DMS 273 (cell line): Measurements from ENCODE around the gene MTUS2.
"Not testable (repeated sequence)": the region's sequence is repeated elsewhere in the genome, so short reads cannot be mapped to it uniquely, and the experiment has no call there.

Experiments used
- DNase-seq: peaks from one replicate; lab custom pipeline; 2025; ENCODE audit not compliant: unreplicated experiment; lab: John Stamatoyannopoulos, UW

MTUS2 gene

DNA sequence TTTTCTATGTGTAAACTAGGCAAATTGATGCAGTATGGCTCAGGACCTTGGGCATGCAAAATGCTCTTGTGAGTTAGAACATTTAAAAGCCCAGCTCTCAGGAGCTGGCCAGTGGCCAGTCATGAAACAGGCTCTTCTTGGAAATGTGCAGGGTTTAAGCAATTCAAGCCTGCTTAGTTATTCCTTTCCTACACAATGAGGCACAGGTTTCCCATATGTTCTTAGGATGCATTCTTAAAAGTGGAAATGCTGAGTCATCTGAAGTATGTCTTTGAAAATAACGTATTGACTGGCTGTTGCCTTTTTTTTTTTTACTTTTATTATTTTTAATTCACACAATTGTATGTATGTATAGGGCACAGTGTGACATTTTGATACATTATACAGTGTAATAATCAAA, 474.7 kb downstream of the MTUS2 start:
- peak; percentile 58 for DNase-seq

DNA sequence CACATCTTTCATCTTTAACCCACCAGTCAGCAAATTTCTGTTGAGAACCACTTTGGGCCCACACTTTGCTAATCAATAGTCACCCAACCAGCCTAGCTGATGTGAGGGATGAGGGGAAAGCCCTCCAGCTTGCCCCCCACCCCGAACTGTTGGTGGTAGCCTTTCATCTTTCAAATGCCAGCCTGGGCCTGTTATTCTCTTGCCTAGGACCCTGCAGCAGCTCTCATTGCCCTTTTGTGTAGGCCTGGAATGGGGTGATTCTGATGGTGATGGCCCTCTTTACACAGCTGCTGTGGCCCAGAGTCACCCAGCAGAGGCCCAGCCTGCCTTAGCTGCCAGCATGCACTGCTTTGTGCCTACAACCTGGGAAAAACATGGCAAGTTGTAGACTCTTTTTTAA, 480.9 kb downstream of the MTUS2 start:
- DNase-seq: no peak

DNA sequence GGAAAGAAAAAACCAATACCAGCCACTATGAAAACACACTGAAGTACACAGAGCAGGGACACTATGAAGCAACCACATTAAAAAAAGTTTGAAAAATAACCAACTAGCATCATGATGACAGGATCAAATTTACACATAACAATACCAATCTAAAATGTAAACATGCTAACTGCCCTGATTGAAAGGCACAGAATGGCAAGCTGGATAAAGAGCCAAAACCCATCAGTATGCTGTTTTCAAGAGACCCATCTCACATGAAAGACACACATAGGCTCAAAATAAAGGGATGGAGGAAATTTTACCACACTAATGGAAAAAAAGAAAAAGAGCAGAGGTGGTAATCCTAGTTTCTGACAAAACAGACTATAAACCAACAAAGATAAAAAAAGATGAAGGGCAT, 484.0 kb downstream of the MTUS2 start:
- no peak for DNase-seq

DNA sequence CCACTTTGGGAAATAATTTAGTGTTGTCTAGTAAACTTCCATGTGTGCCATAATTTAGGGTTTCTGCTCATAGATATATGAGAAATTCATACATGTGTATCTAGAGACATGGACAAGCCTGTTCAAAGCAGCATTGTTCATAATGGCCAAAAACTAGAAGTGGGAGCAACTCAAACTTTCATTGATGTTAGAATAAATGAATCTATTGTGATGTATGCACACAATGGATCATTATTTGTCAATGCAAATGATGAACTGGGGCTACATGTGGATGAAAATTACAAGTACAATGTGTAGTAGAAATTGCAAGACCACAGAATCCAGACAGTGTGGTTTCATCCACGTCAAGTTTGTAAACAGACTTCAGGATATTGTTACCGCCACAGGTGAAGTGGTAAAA, 490.7 kb downstream of the MTUS2 start:
- no peak for DNase-seq

DNA sequence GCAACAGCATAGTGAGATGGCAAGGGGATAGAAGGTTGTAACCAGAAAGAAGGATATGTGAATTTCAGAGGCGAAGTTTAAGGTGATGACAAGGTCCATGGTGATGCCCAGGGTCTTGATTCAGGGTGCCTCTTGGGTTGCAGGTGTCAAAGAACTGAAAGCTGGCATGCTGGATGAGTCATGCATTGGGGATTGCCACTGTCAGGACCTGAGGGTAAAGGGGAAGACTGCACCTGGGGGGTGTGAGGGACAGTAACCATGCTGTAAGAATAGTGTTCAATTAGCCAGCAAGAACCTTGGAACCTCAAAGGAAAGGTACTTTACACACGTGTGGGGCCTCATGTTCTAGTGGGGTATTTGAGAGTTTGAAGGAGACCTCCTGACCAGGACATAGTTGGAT, 495.7 kb downstream of the MTUS2 start:
- no peak for DNase-seq

DNA sequence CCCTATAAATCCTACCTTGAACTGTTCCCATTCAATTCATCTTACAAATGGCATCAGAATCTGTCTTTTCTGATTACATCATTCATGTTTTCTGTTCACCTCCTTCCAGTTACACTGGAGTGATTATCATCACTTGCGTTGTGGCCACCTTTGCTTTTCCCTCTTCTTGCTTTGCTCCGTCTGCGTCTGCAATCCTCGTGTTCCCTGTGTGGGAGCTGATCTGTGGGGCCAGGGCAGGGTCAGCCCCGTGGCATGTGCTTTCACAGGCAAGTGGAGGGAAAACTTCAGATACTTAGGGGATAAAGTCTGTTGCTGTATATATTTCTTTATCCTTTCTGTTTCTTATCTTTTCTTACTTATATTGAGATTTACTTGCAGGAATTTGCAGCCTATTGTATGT, 497.7 kb downstream of the MTUS2 start:
- DNase-seq: no peak

DNA sequence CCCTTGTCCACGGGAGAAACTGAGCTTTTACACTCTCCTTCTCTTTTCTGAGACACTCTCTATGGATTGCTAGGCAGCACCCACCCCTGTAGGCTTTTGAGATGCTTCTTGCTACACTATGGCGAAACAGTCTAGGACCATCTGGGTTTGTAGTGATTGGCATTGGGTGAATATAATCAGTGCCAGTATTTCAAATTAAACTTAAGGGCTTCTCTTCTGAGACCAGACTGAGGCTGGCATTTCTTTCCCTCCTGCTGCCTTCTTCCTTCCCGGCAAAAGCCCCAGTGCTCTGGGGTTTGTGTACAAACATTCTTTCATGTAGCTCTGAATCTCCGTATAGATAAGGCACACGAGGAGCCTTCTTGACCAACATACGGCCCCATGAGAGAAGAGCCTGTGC, 498.6 kb downstream of the MTUS2 start:
- no peak for DNase-seq

DNA sequence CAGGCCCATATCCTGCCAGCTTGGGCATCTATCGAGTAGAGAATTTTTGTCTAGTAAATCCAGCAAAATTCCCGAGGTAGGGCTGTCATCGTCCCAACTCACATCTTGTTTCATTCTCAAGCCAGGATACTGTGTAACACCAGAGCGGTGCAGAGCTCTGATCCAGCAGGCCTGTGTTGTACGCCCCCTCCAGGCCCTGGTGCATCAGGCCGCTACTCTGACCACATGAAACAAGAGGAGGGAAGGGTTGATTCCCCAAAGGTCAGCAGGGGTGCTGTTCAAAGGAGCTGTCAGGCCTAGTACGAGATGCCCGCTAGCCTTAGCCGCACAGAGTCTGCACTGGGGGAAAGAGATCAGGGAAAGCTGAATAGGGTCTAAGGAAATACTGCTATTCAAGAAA, 499.3 kb downstream of the MTUS2 start:
- no peak for DNase-seq

DNA sequence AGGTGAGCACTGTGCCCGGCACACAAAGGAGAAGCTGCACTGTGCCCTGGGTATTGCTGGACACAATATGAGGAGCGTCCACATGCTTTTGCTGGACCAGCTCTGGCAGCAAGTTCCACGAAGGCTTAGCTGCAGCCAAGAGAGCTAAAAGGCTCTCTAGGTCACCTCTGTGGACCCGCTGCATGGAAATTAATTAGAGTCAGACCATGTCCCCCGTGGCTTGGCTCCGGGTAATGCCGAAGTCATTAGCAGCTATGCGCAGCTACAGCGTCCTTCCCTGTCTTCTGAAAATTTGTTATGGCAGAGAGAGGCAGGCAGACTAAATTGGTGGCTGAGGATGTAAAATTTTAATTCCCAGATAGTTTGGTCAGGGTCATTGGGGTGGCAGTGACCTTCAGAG, 503.8 kb downstream of the MTUS2 start:
- DNase-seq: no peak

DNA sequence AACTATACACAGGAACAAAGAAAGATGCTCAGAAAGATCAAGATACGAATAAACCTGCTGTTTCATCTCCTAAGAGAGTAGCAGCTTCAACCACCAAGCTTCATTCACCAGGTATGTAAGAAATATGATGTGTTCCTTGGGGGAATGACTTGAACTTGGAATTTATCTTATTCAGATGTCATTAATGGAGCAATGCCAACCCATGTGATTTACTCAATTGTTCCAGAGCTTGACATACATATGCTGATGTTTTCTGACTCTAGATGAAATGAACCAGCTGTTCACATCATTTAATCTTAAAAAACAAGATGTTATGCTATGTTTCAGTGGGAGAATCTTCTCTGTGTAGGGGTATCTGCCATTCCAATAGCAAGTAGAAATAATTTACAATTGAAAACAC, 504.5 kb downstream of the MTUS2 start:
- peak; percentile 7 for DNase-seq

DNA sequence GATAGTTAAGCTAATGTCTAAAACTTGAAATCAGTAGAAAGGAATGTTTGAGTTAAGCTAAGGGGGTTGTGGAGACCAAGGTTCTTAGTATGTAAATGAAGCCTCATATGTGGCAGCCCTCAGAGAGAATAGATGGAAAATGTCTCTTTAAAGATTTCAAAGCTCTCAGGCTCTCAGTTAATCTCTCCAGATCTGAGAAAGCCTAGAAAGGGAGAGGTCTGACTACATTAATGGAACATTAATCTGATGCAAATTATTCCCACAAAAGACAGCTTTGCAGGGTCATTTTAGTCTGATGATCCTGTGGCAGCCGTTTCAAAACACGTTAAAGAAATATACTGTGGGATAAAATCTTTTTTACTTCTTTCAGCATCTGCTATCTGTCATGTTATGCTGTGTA, 508.4 kb downstream of the MTUS2 start:
- DNase-seq: no peak

DNA sequence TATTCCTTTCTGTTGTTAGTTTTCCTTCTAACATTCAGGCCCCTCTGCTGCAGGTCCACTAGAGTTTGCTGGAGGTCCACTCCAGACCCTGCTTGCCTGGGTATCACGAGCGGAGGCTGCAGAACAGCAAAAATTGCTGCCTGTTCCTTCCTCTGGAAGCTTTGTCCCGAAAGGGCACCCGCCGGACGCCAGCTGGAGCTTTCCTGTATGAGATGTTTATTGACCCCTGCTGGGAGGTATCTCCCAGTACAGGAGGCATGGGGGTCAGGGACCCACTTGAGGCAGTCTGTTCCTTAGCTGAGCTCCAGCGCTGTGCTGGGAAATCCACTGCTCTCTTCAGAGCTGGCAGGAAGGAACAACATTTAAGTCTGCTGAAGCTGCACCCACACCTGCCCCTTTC, 516.2 kb downstream of the MTUS2 start:
- no peak for DNase-seq

DNA sequence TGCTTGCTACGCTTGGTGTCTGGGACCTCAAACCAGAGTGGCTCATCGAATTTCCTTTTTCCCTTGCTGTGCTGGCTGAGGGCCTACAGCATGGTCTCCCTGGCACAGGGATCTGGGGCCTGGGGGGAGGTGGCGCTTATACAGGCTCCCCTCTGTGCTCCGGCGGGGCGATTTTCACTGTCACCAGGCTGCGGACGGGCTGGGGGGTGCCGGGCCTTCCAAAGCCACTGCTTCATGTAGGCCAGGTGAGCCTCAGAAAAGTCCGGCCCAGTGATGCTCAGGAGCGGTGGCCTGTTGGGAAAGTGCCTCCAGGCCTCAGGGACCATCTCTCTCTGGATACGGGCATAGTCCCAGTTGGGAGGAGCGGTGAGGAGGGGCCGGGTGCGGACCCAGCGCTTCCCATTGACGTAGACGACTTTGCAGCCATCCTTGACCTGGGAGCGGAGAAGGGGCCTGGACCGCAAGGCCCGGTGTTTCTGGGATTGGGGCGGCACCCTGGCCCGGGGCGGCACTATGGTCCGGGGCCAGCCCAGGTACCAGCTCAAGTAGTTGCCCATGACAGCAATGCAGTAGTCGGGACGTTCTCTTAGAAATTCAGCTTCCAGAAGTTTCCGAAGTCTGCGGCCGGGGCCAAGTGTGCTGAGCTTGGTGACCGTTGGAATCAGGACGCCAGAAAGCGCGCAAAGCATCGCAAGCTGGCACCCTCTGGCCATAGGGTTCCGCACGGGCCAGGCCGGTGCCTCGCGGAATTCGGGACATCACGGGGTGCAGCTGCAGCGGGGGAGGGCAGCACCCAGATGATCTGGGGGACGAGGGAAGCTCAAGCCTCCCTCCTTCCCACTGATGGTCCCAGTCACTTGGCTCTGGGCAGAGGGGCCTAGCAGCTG, 519.5 kb downstream of the MTUS2 start:
- DNase-seq: no peak

DNA sequence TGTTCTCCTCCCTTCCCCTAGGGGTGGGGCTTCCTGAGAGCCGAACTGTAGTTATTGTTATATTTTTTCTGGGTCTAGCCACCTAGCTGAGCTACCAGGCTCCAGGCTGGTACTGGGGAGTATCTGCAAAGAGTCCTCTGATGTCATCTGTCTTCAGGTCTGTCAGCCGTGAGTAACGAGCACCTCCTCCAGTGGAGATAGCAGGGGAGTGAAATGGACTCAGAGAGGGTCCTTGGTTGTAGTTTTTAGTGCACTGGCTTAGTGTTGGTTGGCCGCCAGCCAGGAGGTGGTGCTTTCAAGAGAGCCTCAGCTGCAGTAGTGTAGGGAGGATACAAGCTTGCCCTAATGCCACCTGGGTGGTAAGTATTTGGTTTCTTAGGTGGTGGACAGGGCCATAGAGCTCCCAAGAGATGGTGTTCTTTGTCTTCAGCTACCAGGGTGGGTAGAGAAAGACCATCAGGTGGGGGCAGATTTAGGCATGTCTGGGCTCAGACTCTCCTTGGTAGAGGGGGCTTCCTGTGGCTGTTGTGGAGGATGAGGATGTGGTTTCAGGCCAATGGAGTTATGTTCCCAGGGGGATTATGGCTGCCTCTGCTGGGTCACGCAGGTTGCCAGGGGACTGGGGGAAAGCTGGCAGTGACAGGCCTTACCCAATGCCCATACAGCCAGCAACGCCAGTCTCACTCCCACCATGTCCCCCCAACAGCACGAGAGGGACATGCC, 525.9 kb downstream of the MTUS2 start:
- DNase-seq: not testable (repeated sequence)

DNA sequence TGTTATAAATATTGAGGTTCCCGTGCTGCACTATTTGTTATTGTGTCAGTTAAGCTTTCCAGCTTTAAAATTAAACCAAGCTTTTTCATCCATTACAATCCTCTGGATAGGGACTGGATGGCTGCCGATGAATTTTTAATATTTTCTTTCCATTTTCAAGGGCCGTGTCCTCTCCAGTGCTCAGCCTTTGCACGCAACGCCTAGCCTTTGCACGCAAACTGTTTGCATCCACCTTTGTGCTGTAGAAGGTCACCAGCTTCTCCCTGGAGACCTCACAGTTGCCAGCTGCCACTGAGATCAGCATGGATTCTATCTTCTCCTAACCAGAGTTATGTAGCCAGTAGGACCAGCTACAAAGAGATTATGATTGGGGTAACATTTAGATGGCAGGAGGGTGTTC, 534.9 kb downstream of the MTUS2 start:
- no peak for DNase-seq

DNA sequence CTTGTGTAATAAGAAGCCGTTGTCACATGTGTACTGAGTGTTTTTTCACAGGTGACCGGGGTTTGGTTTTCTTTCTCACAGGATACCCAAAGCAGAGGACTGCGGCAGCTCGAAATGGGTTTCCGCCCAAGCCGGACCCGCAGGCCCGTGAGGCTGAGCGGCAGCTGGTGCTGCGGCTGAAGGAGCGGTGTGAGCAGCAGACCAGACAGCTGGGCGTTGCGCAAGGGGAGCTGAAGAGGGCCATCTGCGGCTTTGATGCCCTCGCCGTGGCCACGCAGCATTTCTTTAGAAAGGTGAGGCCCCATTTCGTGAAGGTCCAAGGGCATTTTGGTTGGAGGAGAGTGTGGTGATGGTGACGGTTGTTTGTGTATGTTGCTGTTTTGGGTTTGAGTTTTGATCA, 539.0 kb downstream of the MTUS2 start:
- no peak for DNase-seq

DNA sequence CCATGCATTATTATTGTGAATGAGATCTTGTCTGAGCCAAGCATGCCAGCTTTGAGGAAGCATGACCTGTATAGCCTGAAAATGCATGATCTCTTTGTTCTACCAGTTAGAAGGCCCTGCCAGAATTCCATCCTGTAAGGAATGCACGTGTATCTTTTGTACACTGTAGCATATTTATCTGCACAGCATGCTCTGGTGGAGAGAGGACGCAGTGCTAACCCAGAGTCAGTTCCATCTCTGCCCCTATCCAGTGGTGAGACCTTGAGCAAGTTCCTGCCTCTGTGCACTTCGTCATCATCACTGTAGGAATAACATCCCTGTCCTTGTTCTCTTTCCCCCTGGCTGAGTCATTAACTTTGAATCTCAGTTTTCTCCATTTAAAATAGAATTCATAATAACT, 541.6 kb downstream of the MTUS2 start:
- DNase-seq: no peak

DNA sequence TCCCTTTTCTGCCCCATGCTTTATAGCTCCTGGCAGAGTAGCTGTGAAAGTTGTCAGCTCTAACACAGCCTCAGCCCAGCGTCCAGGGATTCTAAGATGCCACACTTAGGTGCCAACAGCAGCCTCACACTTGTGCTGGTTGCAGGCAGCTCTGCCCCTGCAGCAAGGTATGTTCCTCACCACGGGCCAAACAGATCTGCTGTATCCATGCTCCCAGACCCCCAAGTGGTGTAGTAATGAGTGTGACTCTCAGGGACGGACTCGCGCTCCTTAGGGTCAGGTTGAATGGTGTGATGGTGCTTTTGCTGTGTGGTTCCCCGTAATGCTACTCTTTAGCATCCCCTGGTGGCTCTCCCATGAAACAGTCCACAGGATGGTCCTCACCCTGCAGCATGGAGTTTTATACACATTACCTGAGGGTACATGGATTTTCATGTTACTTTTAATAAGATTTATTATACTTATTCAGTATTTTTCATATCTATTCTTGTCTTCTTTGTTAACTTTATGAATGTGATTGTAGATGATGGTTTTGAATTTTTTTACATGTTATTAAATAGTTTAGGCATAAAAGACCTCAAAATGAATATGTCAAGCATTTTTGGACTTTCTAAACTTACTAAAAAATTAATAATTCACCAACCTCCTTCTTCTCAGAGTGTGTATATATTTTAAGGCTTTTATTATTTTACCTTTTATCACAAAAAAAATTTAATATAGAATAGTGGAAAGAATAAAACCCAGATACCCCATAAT, 542.9 kb downstream of the MTUS2 start:
- peak; percentile 73 for DNase-seq

DNA sequence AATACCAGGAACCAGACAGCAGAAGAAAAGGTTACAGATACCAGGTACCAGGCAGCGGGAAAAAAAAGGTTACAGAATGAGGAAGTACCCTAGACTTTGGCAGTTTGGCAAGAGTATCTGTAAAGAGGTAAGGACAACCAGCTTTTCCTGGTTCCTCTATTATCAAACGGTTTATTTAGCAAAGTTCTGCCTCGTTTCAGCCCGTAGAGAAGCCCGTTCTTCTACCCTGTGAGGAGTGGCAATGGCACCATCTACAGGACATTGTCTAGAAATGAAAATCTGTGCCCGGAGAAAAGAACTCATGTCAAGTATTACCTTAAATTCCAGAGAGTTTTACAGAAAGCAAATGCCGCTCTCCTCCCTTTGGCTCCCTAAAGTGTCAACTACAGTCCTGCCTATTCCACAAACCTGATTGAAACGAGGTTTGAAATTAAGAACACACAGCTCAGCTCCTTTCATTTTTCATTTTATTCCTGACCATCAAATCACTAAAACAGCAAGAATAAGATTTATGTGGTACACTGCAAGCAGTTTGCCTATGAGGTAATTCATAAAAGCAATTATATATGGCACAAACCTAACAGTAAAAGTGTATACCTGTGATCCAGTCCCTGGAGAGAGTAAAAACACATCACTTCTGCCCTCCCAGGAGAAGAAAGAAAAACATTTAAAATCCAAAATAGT, 549.1 kb downstream of the MTUS2 start:
- peak; percentile 74 for DNase-seq

DNA sequence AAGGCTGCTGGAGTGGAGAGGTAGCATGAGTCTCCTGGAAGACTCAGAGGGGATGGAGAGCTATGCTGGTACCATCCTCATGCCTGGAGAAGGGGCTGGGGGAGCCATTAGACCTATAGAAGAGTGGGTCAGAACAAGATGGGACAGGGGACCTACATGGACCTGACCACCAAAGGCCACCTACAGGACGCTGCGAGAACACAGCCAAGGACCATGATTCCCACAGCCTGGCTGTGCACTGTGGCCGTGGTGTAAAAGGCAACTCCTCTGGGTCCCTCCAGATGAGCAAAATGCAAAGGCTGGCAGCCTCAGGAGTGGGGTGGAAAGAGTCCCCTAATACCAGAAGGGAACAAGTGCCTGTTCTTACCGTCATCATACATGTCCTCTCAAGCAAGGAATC, 559.1 kb downstream of the MTUS2 start:
- DNase-seq: no peak

DNA sequence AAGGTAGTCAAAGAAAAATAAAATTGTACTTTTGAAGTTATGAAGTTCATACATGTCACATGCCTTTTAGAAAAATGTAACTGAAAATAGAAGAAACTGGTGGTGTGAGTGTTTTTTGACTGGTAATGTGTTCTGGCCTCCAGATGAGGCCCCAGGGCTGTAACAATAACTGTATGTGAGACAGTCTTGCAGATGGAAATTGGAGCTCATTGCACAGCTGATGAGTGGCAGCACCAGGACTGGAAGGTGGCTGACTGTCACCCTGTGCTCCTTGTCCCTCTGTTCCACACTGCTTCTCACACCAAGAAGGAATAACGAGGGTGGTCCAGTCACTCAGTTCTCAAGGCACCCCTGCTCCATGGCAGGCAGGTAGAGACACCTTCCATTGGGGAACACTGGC, 559.7 kb downstream of the MTUS2 start:
- DNase-seq: no peak
